ENCODE results near the gene C17orf107.
A peak's percentile ranks its signal among the peaks of the same experiment; 100 is the strongest.
"Not testable (repeated sequence)": the region's sequence is repeated elsewhere in the genome, so short reads cannot be mapped to it uniquely, and the experiment has no call there.

The C17orf107 gene

GRCh38 chr17:4867535-4867934 is 31.8 kb upstream of the C17orf107 start:
- H3K79me2 ChIP-seq (ENCODE audit: control insufficient read depth, insufficient read depth, low read length, poor library complexity); H2AFZ ChIP-seq (ENCODE audit: insufficient read depth, low read length, poor library complexity); H3K36me3 ChIP-seq (ENCODE audit: control insufficient read depth in 1 of 2, insufficient read depth in 2 of 2, low read length in 2 of 2); H2BK5ac ChIP-seq (ENCODE audit: low read depth, low read length, poor library complexity); H3K27me3 ChIP-seq (ENCODE audit: insufficient read depth, low read length); H3K18ac ChIP-seq (ENCODE audit: low read length); DNase-seq; H2AK5ac ChIP-seq (ENCODE audit: low read length); H3K23ac ChIP-seq (ENCODE audit: low read length); H3K9ac ChIP-seq (ENCODE audit: low read length); H3K4me3 ChIP-seq (ENCODE audit: low read depth, low read length); H2BK120ac ChIP-seq (ENCODE audit: insufficient read depth, low read length, poor library complexity); H3K4me2 ChIP-seq (ENCODE audit: low read length); H3K4ac ChIP-seq (ENCODE audit: low read depth, low read length); H2BK12ac ChIP-seq (ENCODE audit: low read length); H4K91ac ChIP-seq (ENCODE audit: low read depth, low read length); H3K14ac ChIP-seq (ENCODE audit: low read length); H3K9me3 ChIP-seq (ENCODE audit: insufficient read depth, low read depth, low read length); H3K27ac ChIP-seq (ENCODE audit: low read depth, low read length); H4K8ac ChIP-seq (ENCODE audit: low read depth, low read length); H3K4me1 ChIP-seq (ENCODE audit: control insufficient read depth in 1 of 2, insufficient read depth in 2 of 2, low read length in 2 of 2); H4K12ac ChIP-seq (ENCODE audit: low read depth, low read length); H3K79me1 ChIP-seq (ENCODE audit: low read length): not testable (repeated sequence)
- WGBS (ENCODE audit: extremely low coverage, insufficient coverage, insufficient read length): no CpG with 5 or more reads among the region's 5 CpGs

- not testable (repeated sequence) for H2BK5ac ChIP-seq (ENCODE audit: low read depth, low read length, poor library complexity); H3K4ac ChIP-seq (ENCODE audit: low read depth, low read length); H4K12ac ChIP-seq (ENCODE audit: low read depth, low read length); H3K9me3 ChIP-seq (ENCODE audit: insufficient read depth, low read depth, low read length); H2BK120ac ChIP-seq (ENCODE audit: insufficient read depth, low read length, poor library complexity); H3K79me1 ChIP-seq (ENCODE audit: low read length); H3K4me1 ChIP-seq (ENCODE audit: control insufficient read depth in 1 of 2, insufficient read depth in 2 of 2, low read length in 2 of 2); H3K14ac ChIP-seq (ENCODE audit: low read length); H2BK12ac ChIP-seq (ENCODE audit: low read length); H3K79me2 ChIP-seq (ENCODE audit: control insufficient read depth, insufficient read depth, low read length, poor library complexity); H3K36me3 ChIP-seq (ENCODE audit: control insufficient read depth in 1 of 2, insufficient read depth in 2 of 2, low read length in 2 of 2); H3K4me3 ChIP-seq (ENCODE audit: low read depth, low read length); H3K27me3 ChIP-seq (ENCODE audit: insufficient read depth, low read length); H3K27ac ChIP-seq (ENCODE audit: low read depth, low read length); H2AFZ ChIP-seq (ENCODE audit: insufficient read depth, low read length, poor library complexity); H2AK5ac ChIP-seq (ENCODE audit: low read length); H3K18ac ChIP-seq (ENCODE audit: low read length); H4K91ac ChIP-seq (ENCODE audit: low read depth, low read length); H3K4me2 ChIP-seq (ENCODE audit: low read length); H4K8ac ChIP-seq (ENCODE audit: low read depth, low read length); H3K23ac ChIP-seq (ENCODE audit: low read length); DNase-seq; H3K9ac ChIP-seq (ENCODE audit: low read length)
- WGBS (ENCODE audit: extremely low coverage, insufficient coverage, insufficient read length): no CpG with 5 or more reads among the region's 22 CpGs
Measured at GRCh38 chr17:4869058-4869998, 30.0 kb upstream of the C17orf107 start.

GRCh38 chr17:4870855-4871254 is 28.5 kb upstream of the C17orf107 start:
- H2AK5ac ChIP-seq (ENCODE audit: low read length): no peak overlapping the region
- H2BK120ac ChIP-seq (ENCODE audit: insufficient read depth, low read length, poor library complexity): no peak overlapping the region
- H3K14ac ChIP-seq (ENCODE audit: low read length): no peak overlapping the region
- H2BK5ac ChIP-seq (ENCODE audit: low read depth, low read length, poor library complexity): no peak overlapping the region
- DNase-seq: no peak
- H3K27ac ChIP-seq (ENCODE audit: low read depth, low read length): no peak overlapping the region
- no peaks in the 10 kb centered on the region for H3K9me3 ChIP-seq (ENCODE audit: insufficient read depth, low read depth, low read length)
- WGBS (ENCODE audit: extremely low coverage, insufficient coverage, insufficient read length): no CpG with 5 or more reads among the region's 2 CpGs
- H3K79me2 ChIP-seq (ENCODE audit: control insufficient read depth, insufficient read depth, low read length, poor library complexity): peaks cover 2% of the 10 kb centered on the region
- H4K8ac ChIP-seq (ENCODE audit: low read depth, low read length): no peak overlapping the region
- no peak overlapping the region for H2AFZ ChIP-seq (ENCODE audit: insufficient read depth, low read length, poor library complexity)
- H3K23ac ChIP-seq (ENCODE audit: low read length): no peak overlapping the region
- no peak overlapping the region for H3K18ac ChIP-seq (ENCODE audit: low read length)
- H3K36me3 ChIP-seq (ENCODE audit: control insufficient read depth in 1 of 2, insufficient read depth in 2 of 2, low read length in 2 of 2): peaks cover 5 to 6% of the 10 kb centered on the region in 2 experiments
- H4K12ac ChIP-seq (ENCODE audit: low read depth, low read length): no peak overlapping the region
- H2BK12ac ChIP-seq (ENCODE audit: low read length): no peak overlapping the region
- H3K4me1 ChIP-seq (ENCODE audit: control insufficient read depth in 1 of 2, insufficient read depth in 2 of 2, low read length in 2 of 2): no peaks in the 10 kb centered on the region
- H3K9ac ChIP-seq (ENCODE audit: low read length): no peak overlapping the region
- no peak overlapping the region for H3K4me2 ChIP-seq (ENCODE audit: low read length)
- no peaks in the 10 kb centered on the region for H3K27me3 ChIP-seq (ENCODE audit: insufficient read depth, low read length)
- H3K4ac ChIP-seq (ENCODE audit: low read depth, low read length): no peak overlapping the region
- H3K79me1 ChIP-seq (ENCODE audit: low read length): no peaks in the 10 kb centered on the region
- H4K91ac ChIP-seq (ENCODE audit: low read depth, low read length): no peak overlapping the region
- H3K4me3 ChIP-seq (ENCODE audit: low read depth, low read length): no peak overlapping the region

GRCh38 chr17:4872786-4873185 is 26.6 kb upstream of the C17orf107 start:
- no peak overlapping the region for H3K4me3 ChIP-seq (ENCODE audit: low read depth, low read length)
- no peak overlapping the region for H3K4me2 ChIP-seq (ENCODE audit: low read length)
- peak in 1 of 2 donors; percentile 27 for DNase-seq
- no peaks in the 10 kb centered on the region for H3K27me3 ChIP-seq (ENCODE audit: insufficient read depth, low read length)
- H3K4ac ChIP-seq (ENCODE audit: low read depth, low read length): no peak overlapping the region
- H4K8ac ChIP-seq (ENCODE audit: low read depth, low read length): no peak overlapping the region
- no peaks in the 10 kb centered on the region for H3K9me3 ChIP-seq (ENCODE audit: insufficient read depth, low read depth, low read length)
- H3K79me1 ChIP-seq (ENCODE audit: low read length): no peaks in the 10 kb centered on the region
- no peak overlapping the region for H3K14ac ChIP-seq (ENCODE audit: low read length)
- H2BK120ac ChIP-seq (ENCODE audit: insufficient read depth, low read length, poor library complexity): no peak overlapping the region
- H4K12ac ChIP-seq (ENCODE audit: low read depth, low read length): no peak overlapping the region
- no peak overlapping the region for H4K91ac ChIP-seq (ENCODE audit: low read depth, low read length)
- no peak overlapping the region for H2AK5ac ChIP-seq (ENCODE audit: low read length)
- H3K79me2 ChIP-seq (ENCODE audit: control insufficient read depth, insufficient read depth, low read length, poor library complexity): peaks cover 2% of the 10 kb centered on the region
- H3K18ac ChIP-seq (ENCODE audit: low read length): no peak overlapping the region
- no peak overlapping the region for H3K23ac ChIP-seq (ENCODE audit: low read length)
- no peak overlapping the region for H2AFZ ChIP-seq (ENCODE audit: insufficient read depth, low read length, poor library complexity)
- H3K9ac ChIP-seq (ENCODE audit: low read length): no peak overlapping the region
- H3K4me1 ChIP-seq (ENCODE audit: control insufficient read depth in 1 of 2, insufficient read depth in 2 of 2, low read length in 2 of 2): no peaks in the 10 kb centered on the region
- H2BK5ac ChIP-seq (ENCODE audit: low read depth, low read length, poor library complexity): no peak overlapping the region
- WGBS (ENCODE audit: extremely low coverage, insufficient coverage, insufficient read length): no CpG with 5 or more reads among the region's 8 CpGs
- H3K36me3 ChIP-seq (ENCODE audit: control insufficient read depth in 1 of 2, insufficient read depth in 2 of 2, low read length in 2 of 2): peaks cover 8 to 11% of the 10 kb centered on the region in 2 experiments
- H3K27ac ChIP-seq (ENCODE audit: low read depth, low read length): no peak overlapping the region
- no peak overlapping the region for H2BK12ac ChIP-seq (ENCODE audit: low read length)

Data from trophoblast cell (in vitro differentiated cells and primary cell).